ENCODE data around the gene RELT. TPM values are rescaled to one million over a fixed set of nuclear protein-coding genes. Genes with fewer than 3 reads are reported as not detected.
A peak's percentile ranks its signal among the peaks of the same experiment; 100 is the strongest.

The RELT gene
- total RNA-seq, 1 donor from 2014 or later, result 15.8 TPM

DNA sequence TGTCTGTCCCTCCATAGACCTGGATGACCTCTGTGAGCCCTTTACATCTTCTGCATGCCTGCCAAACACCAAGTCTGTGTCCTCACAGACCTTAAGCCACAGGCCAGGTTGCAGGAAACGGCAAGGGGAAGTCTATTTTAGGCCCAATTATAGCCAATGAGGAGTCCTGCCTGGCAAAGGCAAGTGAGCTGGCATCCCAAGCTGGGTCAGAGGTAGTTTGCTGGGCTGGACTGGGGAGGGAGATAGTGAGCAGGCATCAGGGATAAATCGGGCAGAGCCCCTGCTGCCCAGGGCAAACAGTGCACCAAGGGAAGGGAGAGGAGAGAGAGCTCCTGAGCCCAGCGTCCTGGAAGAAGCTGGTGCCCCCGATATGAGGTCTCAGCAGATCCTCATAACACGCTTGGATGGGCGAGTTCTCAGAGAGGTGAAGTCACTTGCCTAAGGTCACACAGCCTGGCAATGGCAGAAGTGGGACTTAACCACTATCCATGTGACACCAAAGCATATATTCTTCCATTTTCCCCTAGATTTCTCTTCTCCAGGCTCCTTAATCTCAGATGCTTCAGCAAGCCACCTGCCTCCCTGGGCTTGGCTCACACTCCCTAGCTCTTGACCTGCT, 3.7 kb upstream of the RELT start:
- no peak for DNase-seq (ENCODE audit: low spot score)

GRCh38 chr11:73374151-73374550, 2.0 kb upstream of the RELT start:
- no peak for DNase-seq (ENCODE audit: low spot score)

GRCh38 chr11:73375830-73376159, 404 bp upstream of the RELT start:
- DNase-seq (ENCODE audit: low spot score), result no peak

GRCh38 chr11:73376803-73377629, 817 bp downstream of the RELT start:
- peak; percentile 92 for DNase-seq (ENCODE audit: low spot score)

GRCh38 chr11:73379189-73379880, 3.1 kb downstream of the RELT start:
- no peak for DNase-seq (ENCODE audit: low spot score)

- no peak for DNase-seq (ENCODE audit: low spot score)
These were observed 4.1 kb downstream of the RELT start for GRCh38 chr11:73380331-73380730.

- DNase-seq (ENCODE audit: low spot score), result no peak
These were observed 4.8 kb downstream of the RELT start for GRCh38 chr11:73380897-73381410.

DNA sequence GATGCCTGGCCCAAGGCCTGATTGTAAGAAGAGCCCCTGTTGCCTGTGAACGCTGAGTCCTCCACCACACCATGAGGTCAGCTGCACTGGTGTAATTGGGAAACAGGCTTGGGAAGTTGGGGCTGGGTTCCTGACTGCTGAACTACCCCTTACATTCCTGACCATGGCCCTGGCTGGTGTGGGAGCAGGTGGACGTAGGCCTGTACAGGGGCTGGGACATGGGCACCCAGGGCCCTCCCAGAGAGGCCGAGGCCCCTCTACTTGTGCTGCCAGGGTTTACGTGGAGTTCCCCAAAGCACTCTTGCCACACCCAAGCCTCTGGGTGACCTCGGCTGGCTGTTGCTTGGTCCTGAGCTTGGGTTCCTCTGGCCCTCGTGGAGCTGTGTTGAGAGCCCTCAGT, 5.4 kb downstream of the RELT start:
- DNase-seq (ENCODE audit: low spot score), result no peak

DNA sequence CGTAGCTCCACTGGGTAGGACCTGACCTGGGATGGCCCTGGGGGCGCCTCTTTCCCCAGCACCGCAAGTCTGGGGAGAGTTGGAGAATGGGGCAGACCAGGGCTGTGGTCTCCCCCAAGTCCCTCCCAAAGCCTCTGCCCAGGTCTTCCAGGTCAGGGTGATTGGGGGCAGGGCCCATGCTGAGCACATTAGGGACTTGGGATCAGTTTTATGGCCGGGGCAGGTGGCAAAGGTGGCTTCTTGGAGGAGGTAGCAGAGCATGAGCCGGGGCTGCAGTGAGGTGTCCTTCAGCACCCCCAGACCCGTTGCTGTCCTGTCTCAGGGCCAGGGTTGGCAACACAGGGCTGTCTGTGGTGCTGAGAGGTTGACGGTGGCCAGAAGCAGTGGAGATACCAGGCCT, 6.0 kb downstream of the RELT start:
- DNase-seq (ENCODE audit: low spot score), result no peak

DNA sequence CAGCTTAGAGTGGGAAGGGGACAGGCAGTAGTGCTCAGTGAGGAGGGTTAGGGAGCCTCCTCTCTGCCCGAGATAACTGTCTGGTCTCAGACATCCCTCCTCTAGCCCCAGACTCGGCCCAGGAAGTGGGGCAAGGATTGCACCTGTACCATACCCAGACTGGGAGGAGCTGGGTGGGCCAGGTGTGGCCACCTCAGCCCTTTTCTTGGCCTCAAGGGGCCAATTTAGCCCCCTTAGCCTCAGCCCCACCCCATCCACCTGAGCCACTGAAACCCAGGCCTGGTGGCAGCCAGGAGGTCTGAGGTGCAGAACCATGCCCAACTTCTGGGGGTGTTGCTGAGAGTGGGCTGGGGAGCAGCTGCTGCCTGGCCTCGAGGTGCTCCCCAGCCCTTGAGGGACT, 6.5 kb downstream of the RELT start:
- no peak for DNase-seq (ENCODE audit: low spot score)

DNA sequence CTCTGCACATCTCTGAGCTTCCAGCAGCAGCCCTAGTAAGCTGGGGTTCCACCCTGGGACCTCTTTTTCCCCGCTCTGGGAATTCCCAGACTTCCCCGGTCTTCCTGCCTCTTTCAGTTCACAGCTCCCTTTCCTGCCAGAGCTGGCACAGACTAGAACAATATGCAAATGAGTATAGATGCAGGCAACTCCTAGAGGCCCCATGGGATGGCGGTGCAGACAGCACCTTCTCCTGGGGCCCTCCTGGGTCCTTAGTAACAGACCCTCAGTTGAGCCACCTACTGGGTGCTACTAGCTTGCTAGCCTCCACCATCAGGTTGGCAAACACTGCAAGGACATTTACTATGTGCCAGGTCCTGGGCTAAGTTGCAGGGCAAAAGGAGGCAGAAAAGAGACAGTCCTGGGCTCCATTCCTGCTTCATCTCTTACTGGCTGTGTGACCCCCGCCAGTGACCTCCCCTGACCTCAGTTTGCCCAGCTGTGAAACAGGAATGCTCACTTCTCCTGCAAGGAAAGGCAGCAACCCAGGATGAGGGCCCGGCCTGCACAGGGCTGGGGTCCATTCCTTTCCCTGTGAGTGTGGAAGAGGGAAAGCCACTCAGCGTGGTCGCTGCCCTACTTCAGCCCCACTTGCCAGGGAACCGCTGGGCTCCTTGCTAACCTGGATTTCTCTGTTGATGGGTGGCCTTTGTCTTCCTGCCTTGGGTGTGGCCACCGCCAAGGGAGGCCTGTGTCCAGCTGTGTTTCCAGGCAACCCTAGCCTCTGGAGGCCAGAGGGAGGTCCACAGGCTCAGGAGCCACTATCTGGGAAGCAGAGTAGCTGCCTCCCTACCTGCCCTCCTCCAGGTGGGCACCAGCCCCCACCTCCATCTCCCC, 7.3 kb downstream of the RELT start:
- DNase-seq (ENCODE audit: low spot score), result no peak

DNA sequence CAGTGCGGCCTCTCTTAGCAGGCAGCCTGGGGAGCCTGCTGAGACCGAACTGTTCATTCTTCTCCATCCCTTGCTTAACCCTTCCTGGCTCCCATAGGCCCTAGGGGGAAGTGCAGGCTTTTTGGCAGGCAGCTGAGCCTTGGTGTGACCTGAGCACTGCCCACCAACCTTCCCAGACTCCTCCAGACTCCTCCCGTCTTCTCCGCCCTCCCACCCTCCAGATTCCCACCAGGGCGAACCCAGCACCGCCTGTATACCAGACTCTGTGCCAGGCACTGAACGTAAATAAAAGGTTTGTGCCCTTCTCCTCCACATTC, 7.9 kb downstream of the RELT start:
- no peak for DNase-seq (ENCODE audit: low spot score)

DNA sequence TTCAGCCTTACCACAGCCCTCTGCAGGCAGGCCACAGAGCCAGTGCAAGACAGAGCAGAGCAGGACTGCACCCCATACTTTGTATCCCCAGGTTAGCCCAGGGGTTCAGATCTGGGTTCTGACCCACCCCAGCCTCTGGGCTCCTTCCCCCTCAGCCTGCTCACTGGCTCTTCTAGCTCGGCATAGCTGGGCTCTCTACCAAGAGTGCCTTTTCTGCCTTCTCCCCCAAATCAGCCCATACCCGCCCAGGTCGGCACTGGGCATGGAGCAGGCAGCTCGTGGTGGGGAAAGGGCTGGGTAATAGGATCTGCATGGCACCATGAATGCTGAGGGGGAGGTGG, 8.3 kb downstream of the RELT start:
- DNase-seq (ENCODE audit: low spot score), result no peak

GRCh38 chr11:73384872-73385689, 8.9 kb downstream of the RELT start:
- DNase-seq (ENCODE audit: low spot score), result no peak

DNA sequence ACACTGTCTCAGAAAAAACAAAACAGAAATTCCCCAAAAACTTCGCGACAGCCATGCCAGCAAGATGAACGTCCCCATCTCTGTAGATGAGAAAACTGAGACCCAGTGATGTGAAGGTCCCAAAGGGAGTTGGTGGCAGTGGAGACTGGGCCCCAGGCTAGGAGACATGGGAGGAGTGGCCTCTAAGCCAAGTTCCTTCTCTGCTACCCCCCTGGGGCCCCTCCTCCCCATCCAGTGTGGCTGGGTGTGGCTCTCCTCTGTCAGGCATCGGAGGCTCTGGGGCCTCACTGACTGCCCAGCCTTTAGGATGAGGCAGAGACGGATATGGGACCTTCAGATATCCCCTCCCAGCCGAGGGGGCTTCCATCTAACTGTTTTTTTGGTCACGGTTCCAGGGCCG, 9.8 kb downstream of the RELT start:
- no peak for DNase-seq (ENCODE audit: low spot score)

- DNase-seq (ENCODE audit: low spot score), result no peak
These were observed 10.3 kb downstream of the RELT start for GRCh38 chr11:73386546-73386945.

DNA sequence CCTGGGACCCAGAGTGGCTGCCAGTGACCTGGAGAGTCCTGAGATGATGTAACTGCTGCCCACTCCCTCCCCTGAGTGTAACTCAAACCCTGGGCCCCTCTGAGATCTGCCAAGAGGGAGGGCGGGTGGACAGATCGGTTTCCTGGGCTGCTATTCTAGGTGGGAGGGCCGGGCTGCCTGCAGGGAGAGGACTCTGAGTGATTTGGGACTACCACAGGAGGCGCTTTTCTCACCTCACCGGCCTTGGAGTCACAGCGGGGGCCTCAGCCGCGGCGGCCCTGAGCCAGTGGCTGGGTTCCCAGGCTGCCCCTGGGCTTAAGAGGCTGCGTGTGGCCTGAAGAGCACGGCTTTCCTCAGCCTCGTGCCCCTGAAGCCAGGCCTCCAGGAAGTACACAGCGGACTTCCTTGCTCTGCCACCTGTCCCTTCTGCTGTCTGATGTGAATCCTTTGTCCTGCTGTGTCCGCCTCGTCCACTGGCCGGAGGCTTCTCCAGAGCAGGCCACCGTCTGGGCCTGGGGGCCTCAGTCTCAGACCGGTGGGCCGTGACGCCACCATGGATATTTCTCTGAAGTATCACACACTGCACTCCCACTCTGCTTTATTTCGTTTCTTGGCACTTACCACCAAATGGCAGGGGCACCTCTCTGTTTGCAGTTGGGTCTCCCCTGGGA, 11.5 kb downstream of the RELT start:
- DNase-seq (ENCODE audit: low spot score), result no peak

DNA sequence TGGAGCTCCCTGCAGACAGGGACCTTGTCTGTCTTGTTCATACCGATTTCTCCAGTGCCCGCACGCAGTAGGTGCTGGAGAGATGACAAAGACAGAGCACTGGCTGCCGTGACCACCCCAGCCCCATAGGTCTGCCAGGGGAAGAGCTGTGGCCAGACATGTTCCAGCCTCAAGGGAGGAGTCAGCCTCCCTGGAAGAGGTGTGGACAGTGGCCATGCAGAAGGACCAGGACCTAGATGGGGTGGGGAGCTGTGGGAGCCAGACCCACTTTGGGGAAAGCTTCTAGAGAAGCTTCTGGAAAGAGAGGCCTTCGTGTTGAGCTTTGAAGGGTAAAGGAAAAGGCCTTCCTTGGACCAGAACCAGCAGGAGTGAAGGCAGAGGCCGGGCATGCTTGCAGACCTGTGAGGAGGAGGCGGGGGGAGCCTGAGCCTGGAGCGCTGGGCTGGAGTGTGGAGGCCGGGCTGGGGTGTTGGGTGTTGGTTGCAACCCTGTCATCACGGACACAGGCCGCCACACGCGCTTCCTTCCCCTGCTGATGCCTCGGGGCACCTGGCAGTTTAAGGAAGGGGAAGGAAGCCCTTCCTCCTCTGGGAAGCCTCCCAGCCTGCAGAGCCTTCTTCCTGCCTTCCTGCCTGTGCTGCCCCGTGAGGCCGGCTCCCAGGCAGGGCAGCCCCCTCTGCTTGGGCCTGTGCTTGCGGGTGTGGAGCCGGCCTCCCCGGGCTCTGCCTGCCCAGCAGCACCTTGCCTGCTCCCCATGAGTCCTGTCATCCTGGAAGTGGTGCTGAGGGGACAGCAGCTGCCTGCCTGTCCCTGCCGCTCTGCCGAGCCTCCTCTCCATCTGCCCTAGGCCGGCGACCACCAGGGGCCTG, 12.3 kb downstream of the RELT start:
- no peak for DNase-seq (ENCODE audit: low spot score)

GRCh38 chr11:73389134-73389525, 12.9 kb downstream of the RELT start:
- DNase-seq (ENCODE audit: low spot score), result no peak

Data from mesenteric fat pad (tissue), 1 donor.